Measurements from ENCODE around the gene C6orf132.

The C6orf132 gene

DNA sequence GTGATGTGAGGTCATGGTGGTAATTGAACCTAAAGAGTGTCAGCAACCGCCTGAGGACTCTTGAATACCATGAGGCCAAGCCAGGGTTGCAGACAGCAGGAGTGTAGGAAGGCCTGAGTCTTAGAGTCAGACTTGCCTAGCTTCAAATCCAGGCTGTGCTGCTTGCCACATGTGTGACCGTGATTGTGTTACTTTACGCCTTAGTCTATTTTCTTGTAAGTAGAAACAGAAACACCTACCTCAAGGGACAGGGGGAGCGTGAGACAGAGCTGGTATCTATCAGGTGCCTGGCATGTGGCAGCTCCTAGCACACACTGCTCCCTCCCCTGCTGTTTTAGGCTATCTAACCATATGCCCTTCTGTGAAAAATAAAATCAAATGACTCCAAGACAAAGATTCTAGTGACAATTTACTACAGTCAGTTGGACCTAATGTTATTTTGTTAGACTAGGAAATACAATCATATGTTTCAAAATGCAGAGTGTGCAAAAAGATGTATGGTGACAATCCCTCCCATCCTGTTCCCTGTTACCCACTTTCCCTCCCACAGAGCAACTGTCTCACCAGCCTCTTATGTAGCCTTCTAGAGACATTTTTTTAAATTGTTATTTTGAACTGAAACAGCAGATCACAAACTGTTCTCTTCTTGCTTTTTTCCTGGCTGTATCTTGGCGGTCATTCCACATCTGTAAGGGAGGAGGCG is 70.4 kb downstream of the C6orf132 start:
- no peak for DNase-seq

DNA sequence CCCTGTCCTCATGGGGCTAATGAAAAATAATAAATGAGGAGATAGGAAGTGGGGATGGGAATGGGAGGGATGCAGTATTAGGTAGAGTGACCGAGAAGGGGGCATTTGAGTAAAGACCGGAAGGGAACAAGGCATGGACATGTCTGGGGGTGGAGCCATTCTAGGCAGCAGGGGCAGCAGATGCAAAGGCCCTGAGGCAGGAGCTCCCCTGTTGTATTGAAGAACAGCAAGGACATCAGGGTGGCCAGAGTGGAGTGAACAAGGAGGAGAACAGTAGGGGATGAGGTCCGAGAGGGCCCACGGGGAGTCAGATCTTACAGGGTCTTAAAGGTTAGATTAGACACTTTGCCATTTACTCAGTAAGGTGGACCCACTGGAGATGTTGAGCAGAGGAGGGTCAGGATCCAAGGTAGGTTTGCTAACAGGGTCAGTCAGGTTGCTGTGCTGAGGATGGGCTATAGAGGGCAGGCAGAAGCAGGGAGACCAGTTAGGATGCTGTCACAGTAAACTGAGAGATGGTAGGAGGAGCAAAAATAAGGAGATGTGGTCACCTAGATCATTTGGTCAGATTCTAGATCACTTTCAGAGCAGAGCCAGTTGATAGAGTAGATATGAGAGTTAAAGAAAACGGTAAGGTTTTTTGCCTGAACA is 73.4 kb downstream of the C6orf132 start:
- no peak for DNase-seq

GRCh38 chr6:42068173-42068572 is 74.2 kb downstream of the C6orf132 start:
- DNase-seq: no peak

DNA sequence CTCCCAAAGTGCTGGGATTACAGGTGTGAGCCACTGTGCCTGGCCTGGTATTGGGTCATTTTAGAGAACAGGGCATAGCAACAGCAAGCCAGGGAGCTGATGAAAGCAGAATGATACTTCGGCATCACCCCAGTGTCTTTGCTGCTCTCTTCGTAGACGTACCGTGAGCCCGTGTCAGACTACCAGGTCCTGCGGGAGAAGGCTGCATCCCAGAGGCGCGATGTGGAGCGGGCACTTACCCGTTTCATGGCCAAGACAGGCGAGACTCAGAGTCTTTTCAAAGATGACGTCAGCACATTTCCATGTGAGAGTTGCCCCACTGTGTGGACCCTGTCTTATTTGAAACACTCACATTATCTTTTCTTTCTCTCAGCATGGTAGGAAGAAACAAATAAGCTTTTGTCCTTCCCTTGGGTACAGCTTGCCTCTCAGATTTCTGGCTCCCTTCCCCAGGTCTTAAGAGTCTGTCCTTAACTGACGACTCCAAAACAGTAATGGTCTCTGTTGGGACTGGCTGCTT is 76.2 kb downstream of the C6orf132 start:
- DNase-seq: no peak

DNA sequence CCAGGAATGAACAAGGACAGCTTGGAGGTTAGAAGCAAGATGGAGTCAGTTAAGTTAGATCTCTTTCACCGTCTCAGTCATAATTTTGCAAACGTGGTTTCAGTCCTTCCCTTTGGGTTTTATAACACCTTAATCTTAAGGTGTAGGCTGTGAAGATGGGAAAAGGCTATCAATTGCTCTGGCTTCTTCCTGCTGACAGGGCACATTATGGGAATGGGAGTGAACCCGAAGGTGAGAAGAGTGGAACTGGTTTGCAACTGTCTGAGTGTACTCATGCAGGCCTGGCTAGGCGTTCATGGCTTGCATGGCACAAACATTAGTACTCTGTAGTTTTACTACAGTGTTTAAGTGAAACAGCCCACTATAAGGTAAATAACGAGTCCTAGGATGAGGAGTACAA is 82.7 kb downstream of the C6orf132 start:
- DNase-seq: no peak

DNA sequence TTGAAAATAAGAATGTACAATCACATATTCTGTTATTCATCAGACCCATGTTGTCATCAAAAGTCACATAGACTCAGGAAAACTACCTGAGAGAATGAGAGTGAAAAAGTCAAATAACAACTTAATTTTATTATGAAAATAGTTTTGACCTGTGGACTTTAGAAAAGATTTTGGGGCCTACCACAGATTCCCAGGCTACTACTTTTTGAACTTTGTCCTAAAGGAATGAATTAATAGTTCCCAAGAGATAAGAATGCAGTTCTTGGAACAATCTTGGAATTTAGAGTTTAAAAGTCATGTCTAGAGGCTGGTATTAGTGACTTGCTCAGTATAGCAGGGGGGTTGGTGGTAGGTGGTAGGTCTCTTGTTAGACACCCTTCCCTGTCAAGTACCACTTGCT is 88.8 kb downstream of the C6orf132 start:
- no peak for DNase-seq

- no peak for DNase-seq
Observed at GRCh38 chr6:42051268-42051653, 91.2 kb downstream of the C6orf132 start.
